GM18511 (cell line): ENCODE data around the gene SH3PXD2A.
A peak's percentile ranks its signal among the peaks of the same experiment; 100 is the strongest.

Experiments used
- ATAC-seq: cut with Tn5 transposase; IDR thresholded peaks from one replicate; pipeline ENCODE4 v1.9.1; 2021; ENCODE audit warnings: mild to moderate bottlenecking, moderate library complexity; ENCODE audit not compliant: unreplicated experiment

The SH3PXD2A gene

GRCh38 chr10:103879831-103880230 is 24.5 kb upstream of the SH3PXD2A start:
- ATAC-seq = no peak

- no peak for ATAC-seq
Observed at GRCh38 chr10:103879409-103879808, 24.0 kb upstream of the SH3PXD2A start.

- ATAC-seq = no peak
Observed at GRCh38 chr10:103877861-103878260, 22.5 kb upstream of the SH3PXD2A start.

GRCh38 chr10:103876155-103876554 is 20.8 kb upstream of the SH3PXD2A start:
- ATAC-seq = no peak

- no peak for ATAC-seq
Observed at GRCh38 chr10:103874730-103875129, 19.4 kb upstream of the SH3PXD2A start.

- ATAC-seq = no peak
Observed at GRCh38 chr10:103872137-103872931, 17.0 kb upstream of the SH3PXD2A start.

GRCh38 chr10:103871006-103871405 is 15.6 kb upstream of the SH3PXD2A start:
- no peak for ATAC-seq

- ATAC-seq = no peak
Observed at GRCh38 chr10:103870516-103870915, 15.1 kb upstream of the SH3PXD2A start.

GRCh38 chr10:103869336-103869735 is 14.0 kb upstream of the SH3PXD2A start:
- no peak for ATAC-seq

- no peak for ATAC-seq
Observed at GRCh38 chr10:103868200-103868599, 12.8 kb upstream of the SH3PXD2A start.

GRCh38 chr10:103861505-103861904 is 6.1 kb upstream of the SH3PXD2A start:
- no peak for ATAC-seq

GRCh38 chr10:103859161-103860086 is 4.0 kb upstream of the SH3PXD2A start:
- ATAC-seq = peak; percentile 75

- ATAC-seq = no peak
Observed at GRCh38 chr10:103858360-103858759, 3.0 kb upstream of the SH3PXD2A start.

GRCh38 chr10:103856797-103857170 is 1.4 kb upstream of the SH3PXD2A start:
- ATAC-seq = no peak

- ATAC-seq = no peak
Observed at GRCh38 chr10:103855852-103856796, 748 bp upstream of the SH3PXD2A start.

GRCh38 chr10:103854686-103855391 is 537 bp downstream of the SH3PXD2A start:
- no peak for ATAC-seq

GRCh38 chr10:103854265-103854685 is 1.1 kb downstream of the SH3PXD2A start:
- no peak for ATAC-seq

- ATAC-seq = no peak
Observed at GRCh38 chr10:103853428-103854264, 1.7 kb downstream of the SH3PXD2A start.

GRCh38 chr10:103852856-103853255 is 2.5 kb downstream of the SH3PXD2A start:
- ATAC-seq = no peak
